Epithelial cell of prostate (primary cell): ENCODE data around the gene APLP2.
"Not testable (repeated sequence)": the region's sequence is repeated elsewhere in the genome, so short reads cannot be mapped to it uniquely, and the experiment has no call there.

Experiments used
- DNase-seq: peaks from one replicate; pipeline ENCODE4 v3.0.0-alpha.2; 2011; ENCODE audit warnings: low read depth, low spot score
- H3K27ac ChIP-seq: fragments of 450-650 bp; 2 replicates; pipeline ENCODE4 v1.5.1; 2017; ENCODE audit warnings: mild to moderate bottlenecking

APLP2 gene

GRCh38 chr11:130161441-130162145, 91.9 kb downstream of the APLP2 start:
- DNase-seq = no peak
- peak overlapping the region; percentile 73 for H3K27ac ChIP-seq

- DNase-seq = no peak
- H3K27ac ChIP-seq = peak overlapping the region; percentile 34
These were observed 93.0 kb downstream of the APLP2 start for GRCh38 chr11:130162733-130163132.

DNA sequence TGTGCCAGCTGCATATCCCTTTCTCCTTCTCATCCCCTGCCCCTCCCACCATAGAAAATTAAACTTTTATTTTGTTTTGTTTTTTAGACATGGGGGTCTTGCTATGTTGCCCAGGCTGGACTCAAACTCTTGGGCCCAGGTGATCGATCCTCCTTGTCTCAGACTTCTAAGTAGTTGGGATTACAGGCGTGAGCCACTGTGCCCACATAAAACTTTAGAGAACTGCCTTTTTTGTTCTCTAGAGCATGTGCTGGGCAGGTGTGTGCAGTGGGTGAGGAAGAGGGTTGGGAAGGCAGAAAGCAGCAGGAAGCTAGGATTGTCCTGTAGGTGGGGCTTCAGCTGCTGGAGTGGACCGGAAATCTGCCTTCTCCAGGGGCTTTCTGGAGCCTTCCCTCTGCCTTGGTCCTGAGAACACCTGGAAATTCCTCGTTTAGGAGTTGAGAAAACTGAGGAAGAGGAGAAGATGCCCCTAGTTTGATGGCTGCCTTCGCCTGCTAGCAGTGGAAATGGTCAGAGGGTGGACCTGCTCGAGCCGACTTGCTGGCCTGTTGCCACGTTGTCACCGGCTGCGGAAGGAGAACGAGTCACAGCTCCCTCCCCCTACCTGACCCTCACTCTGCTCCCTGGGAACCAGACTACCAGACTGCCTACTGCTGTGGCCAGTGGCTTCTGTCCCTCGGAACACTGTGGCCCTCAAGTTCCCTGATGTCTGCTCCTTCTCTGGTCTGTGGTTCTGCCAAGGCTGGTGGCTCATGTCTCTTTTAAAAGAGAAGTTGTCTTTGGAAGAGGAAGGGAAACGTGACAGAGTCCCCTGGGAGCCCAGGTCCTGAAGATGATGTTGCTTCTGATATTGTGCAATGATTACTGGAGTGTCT, 93.9 kb downstream of the APLP2 start:
- DNase-seq = no peak
- H3K27ac ChIP-seq = peak overlapping the region; percentile 34

DNA sequence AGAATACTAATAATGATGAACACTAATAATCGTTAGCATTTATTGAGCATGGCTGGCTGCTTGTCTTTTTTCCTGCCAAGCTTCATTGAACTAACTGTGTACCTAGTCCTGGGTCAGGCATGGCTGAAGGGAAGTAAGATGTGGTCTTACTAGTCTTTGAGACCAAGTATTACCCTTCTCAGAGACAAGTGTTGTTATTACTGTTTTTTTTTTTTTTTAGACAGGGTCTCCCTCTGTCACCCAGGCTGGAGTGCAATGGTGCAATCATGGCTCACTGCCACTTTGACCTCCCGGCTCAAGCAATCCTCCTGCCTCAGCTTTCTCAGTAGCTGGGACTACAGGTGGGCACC, 94.5 kb downstream of the APLP2 start:
- peak overlapping the region; percentile 34 for H3K27ac ChIP-seq
- no peak for DNase-seq

GRCh38 chr11:130165601-130166456, 96.1 kb downstream of the APLP2 start:
- no peak for DNase-seq
- peak overlapping the region; percentile 72 for H3K27ac ChIP-seq

DNA sequence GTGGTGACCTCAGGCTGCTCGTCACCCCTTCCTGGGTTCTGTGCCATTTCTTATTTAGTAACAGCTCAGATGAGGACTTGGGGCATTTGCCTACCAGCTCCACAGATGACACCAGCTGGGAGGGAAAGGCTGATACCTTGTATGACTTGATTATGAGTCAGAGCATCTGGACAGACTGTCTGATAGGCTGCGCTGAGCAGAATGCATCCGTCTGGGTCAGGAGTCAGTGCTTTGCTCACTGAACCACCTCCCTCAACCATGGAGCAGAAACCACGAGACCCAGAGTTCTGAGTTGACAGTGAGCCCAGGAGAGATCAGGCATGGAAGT, 96.7 kb downstream of the APLP2 start:
- peak; percentile 96 for DNase-seq

GRCh38 chr11:130167146-130167545, 97.5 kb downstream of the APLP2 start:
- no peak for DNase-seq
- H3K27ac ChIP-seq = peak overlapping the region; percentile 72

More for the DNA sequence above, 96.7 kb downstream of the APLP2 start:
- peak overlapping the region; percentile 72 for H3K27ac ChIP-seq

- H3K27ac ChIP-seq = peak overlapping the region; percentile 10
- no peak for DNase-seq
These were observed 98.4 kb downstream of the APLP2 start for GRCh38 chr11:130168105-130168504.

GRCh38 chr11:130170345-130170744, 100.7 kb downstream of the APLP2 start:
- no peak for DNase-seq
- no peak overlapping the region for H3K27ac ChIP-seq

DNA sequence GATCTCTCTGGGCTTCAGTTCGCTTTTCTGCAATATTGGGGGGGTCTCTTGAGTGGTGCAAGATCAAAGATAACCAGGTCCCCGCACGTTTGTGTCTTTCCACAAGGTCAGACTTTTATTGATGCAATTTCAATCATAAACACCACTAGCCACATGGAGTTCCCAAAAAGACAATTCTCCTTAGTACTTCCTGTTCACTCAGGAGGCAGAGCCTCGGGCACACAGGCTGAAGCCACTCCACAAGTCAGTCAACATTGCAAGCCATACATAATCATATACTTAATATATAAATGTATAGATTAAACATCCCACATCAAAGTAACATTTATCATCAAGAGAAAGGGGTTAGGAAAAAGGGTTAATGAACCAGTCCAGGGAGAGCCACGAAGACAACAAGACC, 101.8 kb downstream of the APLP2 start:
- no peak for DNase-seq
- no peak overlapping the region for H3K27ac ChIP-seq

GRCh38 chr11:130172001-130172400, 102.3 kb downstream of the APLP2 start:
- not testable (repeated sequence) for H3K27ac ChIP-seq, DNase-seq

DNA sequence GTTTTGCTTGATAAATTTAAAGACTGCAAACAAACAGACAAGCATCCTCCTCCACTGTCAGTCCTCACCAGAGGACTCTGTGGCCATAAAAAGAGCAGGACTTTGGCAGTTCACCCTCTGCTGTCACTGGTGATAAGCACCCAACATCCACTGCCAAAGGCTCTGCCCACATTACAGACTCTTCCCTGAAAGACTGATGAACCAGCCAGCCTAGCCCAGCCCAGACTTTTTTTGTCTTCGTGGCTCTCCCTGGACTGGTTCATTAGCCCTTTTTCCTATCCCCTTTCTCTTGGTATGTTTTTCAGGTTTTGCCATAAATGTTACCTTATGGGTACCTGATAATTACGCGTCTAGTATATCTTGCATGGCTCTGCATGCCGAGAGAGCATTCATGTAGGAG, 104.9 kb downstream of the APLP2 start:
- no peak for DNase-seq
- H3K27ac ChIP-seq = no peak overlapping the region

- no peak for DNase-seq
- H3K27ac ChIP-seq = no peak overlapping the region
These were observed 106.2 kb downstream of the APLP2 start for GRCh38 chr11:130175898-130176297.

- no peak for DNase-seq
- H3K27ac ChIP-seq = no peak overlapping the region
These were observed 108.1 kb downstream of the APLP2 start for GRCh38 chr11:130177782-130178181.

DNA sequence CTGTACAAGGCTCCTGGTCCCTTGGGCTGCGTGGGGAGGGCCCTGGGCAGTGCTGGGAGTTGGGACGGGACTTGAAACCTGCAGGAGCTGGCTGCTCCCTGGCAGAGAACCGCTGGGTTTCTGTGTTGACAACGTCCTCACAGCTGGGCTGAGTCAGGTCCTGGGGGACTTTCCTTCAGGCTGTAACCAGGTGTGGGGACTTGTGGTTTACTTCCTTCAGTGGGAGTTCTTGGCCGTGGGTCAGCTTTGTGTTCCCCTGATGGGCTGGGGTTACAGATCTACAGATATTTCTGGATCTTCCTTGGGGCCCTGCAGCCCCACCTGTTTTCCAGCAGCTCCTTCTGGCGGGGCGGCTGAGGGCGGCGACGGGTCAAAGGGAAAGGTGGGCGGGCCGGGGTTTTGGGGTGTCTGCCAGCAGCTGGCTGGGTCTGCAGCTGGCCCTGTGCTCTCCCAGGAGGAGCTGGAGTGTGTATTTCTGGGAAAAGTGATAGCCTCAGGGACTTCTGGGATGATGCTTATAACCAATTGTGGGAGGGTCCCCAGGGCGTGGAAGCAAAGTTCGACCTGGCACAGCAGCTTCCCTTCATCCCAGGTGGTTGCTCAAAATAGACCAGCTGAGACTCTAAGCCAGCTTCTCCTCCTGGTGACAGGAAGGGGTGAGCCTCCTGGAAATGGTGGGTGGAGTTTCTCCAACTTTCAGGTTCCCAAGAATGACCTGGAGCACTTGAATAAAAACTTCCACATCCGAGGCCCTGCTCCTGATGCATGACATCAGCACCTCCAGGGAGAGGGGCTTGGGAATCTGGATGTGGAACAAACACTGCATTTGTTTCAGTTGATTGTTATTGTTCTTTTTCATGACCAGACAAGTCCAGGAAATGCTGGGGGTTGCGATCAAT, 109.0 kb downstream of the APLP2 start:
- peak overlapping the region; percentile 53 for H3K27ac ChIP-seq
- peak; percentile 63 for DNase-seq

GRCh38 chr11:130179396-130180306, 110.0 kb downstream of the APLP2 start:
- no peak for DNase-seq

DNA sequence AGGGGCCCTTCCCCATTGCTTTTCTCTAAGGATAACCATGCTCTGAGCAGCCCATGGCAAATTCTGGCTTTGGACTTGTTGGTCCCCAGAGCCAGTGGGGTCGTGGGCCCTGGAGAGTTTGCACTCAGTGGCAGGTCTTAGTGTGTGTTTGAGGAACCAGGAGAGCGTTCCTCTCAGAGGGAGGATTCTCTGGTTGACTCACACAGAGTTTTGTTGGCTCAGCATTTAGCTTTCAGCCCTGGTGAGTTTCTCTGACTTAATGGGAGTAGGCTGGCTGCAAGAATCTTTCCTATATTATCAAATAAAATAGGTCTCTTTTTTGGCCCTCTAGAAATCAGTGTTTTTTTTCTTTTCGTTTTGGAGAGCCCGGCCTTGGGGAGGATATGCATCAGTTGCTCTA, 110.8 kb downstream of the APLP2 start:
- no peak for DNase-seq
- H3K27ac ChIP-seq = peak overlapping the region; percentile 53

More at GRCh38 chr11:130179396-130180306, 110.0 kb downstream of the APLP2 start:
- H3K27ac ChIP-seq = peak overlapping the region; percentile 53

- no peak for DNase-seq
- H3K27ac ChIP-seq = peak overlapping the region; percentile 53
These were observed 111.2 kb downstream of the APLP2 start for GRCh38 chr11:130180896-130181294.
